CD14-positive monocyte (primary cell): Measurements from ENCODE around the gene TRPV5. TPM values are rescaled to one million over a fixed set of nuclear protein-coding genes. Genes with fewer than 3 reads are reported as not detected.
A peak's percentile ranks its signal among the peaks of the same experiment; 100 is the strongest.

ENCODE experiments used
- DNase-seq, 3 donors: peaks; one replicate each; pipeline ENCODE4 v3.0.0-alpha.2; 2011 to 2022
- H2AFZ ChIP-seq: 2 replicates; pipeline ENCODE4 v1.6.0; 2012; ENCODE audit warnings: mild to moderate bottlenecking, low read depth, low read length, inconsistent platforms; ENCODE audit not compliant: insufficient read depth, poor library complexity, severe bottlenecking
- H3K27ac ChIP-seq, 2 donors: 1 replicate in 1 of 2; 2 replicates in 1 of 2; pipeline ENCODE4 v1.5.1; 2012 to 2013; ENCODE audit warnings: low read length in 2 of 2, control low read depth in 1 of 2, inconsistent platforms in 1 of 2, low read depth in 1 of 2, mild to moderate bottlenecking in 1 of 2
- H3K27me3 ChIP-seq, 2 donors: one replicate each; pipeline versions ENCODE4 v1.6.0 to v1.6.1; 2011 to 2013; ENCODE audit warnings: low read length in 2 of 2; ENCODE audit not compliant: control insufficient read depth in 2 of 2, insufficient read depth in 2 of 2
- H3K36me3 ChIP-seq, 2 donors: replicated peaks in 1 of 2; 1 replicate in 1 of 2; 2 replicates in 1 of 2; pipeline versions ENCODE4 v1.5.1 to v1.6.1; 2012 to 2013; ENCODE audit warnings: low read length in 2 of 2, control low read depth in 1 of 2, inconsistent platforms in 1 of 2, mild to moderate bottlenecking in 1 of 2; ENCODE audit not compliant: insufficient read depth in 2 of 2, control insufficient read depth in 1 of 2
- H3K4me1 ChIP-seq, 2 donors: 1 replicate in 1 of 2; 2 replicates in 1 of 2; pipeline versions ENCODE4 v1.5.1 to v1.6.1; 2012 to 2013; ENCODE audit warnings: low read length in 2 of 2, control low read depth in 1 of 2, inconsistent platforms in 1 of 2, mild to moderate bottlenecking in 1 of 2, moderate library complexity in 1 of 2; ENCODE audit not compliant: insufficient read depth in 2 of 2, control insufficient read depth in 1 of 2
- H3K4me2 ChIP-seq: replicated peaks from 2 replicates; pipeline ENCODE3; 2012; ENCODE audit warnings: low read length, moderate library complexity, mild to moderate bottlenecking; ENCODE audit not compliant: poor library complexity, severe bottlenecking; ENCODE audit errors: extremely low read depth
- H3K4me3 ChIP-seq, 3 experiments: fragments of 200-600 bp in 1 of 3; sonication (generic) in 1 of 3; replicated peaks in 1 of 3; 1 replicate in 2 of 3; 2 replicates in 1 of 3; pipeline ENCODE4 v1.5.1; 2011 to 2013; ENCODE audit warnings: low read length in 3 of 3, mild to moderate bottlenecking in 3 of 3, control low read depth in 2 of 3, low read depth in 2 of 3, inconsistent platforms in 1 of 3, moderate library complexity in 1 of 3
- H3K79me2 ChIP-seq: 2 replicates; pipeline ENCODE4 v1.6.0; 2012; ENCODE audit warnings: mild to moderate bottlenecking, control low read depth, inconsistent platforms, low read length, moderate library complexity; ENCODE audit not compliant: insufficient read depth
- H3K9ac ChIP-seq: 2 replicates; pipeline ENCODE4 v1.6.0; 2017; ENCODE audit warnings: low read length, mild to moderate bottlenecking; ENCODE audit not compliant: insufficient read depth, poor library complexity, severe bottlenecking
- H3K9me3 ChIP-seq, 2 donors: replicated peaks in 1 of 2; 1 replicate in 1 of 2; 2 replicates in 1 of 2; pipeline versions ENCODE4 v1.5.1 to v1.6.1; 2012 to 2013; ENCODE audit warnings: low read length in 2 of 2, control low read depth in 1 of 2; ENCODE audit not compliant: control insufficient read depth in 1 of 2, insufficient read depth in 1 of 2
- H4K20me1 ChIP-seq: 2 replicates; pipeline ENCODE4 v1.6.0; 2012; ENCODE audit warnings: mild to moderate bottlenecking, low read length, control low read depth, moderate library complexity; ENCODE audit not compliant: insufficient read depth
- H3K27ac Mint-ChIP-seq, 7 donors: one replicate each; pipeline ENCODE4 v1.8.0; 2020; ENCODE audit warnings: mild to moderate bottlenecking in 7 of 7, mixed read lengths in 7 of 7, moderate library complexity in 6 of 7, inconsistent platforms in 2 of 7
- H3K27me3 Mint-ChIP-seq, 3 donors: one replicate each; pipeline ENCODE4 v1.8.0; 2021 to 2022; ENCODE audit warnings: low read depth in 3 of 3, mild to moderate bottlenecking in 3 of 3, mixed read lengths in 3 of 3, moderate library complexity in 3 of 3, inconsistent platforms in 1 of 3
- H3K36me3 Mint-ChIP-seq, 2 donors: one replicate each; pipeline ENCODE4 v1.8.0; 2020; ENCODE audit warnings: mixed read lengths in 2 of 2, inconsistent platforms in 1 of 2, mild to moderate bottlenecking in 1 of 2
- H3K4me1 Mint-ChIP-seq: one replicate; pipeline ENCODE4 v1.8.0; 2020; ENCODE audit warnings: mild to moderate bottlenecking, mixed read lengths
- H3K4me3 Mint-ChIP-seq, 2 donors: one replicate each; pipeline ENCODE4 v1.8.0; 2020; ENCODE audit warnings: mild to moderate bottlenecking in 2 of 2, mixed read lengths in 2 of 2, moderate library complexity in 1 of 2
- H3K9me3 Mint-ChIP-seq, 7 donors: one replicate each; pipeline ENCODE4 v1.8.0; 2020 to 2022; ENCODE audit warnings: mixed read lengths in 7 of 7, mild to moderate bottlenecking in 6 of 7, moderate library complexity in 6 of 7, inconsistent platforms in 2 of 7
- WGBS: methylation state at CpG from one replicate; pipeline ENCODE4 v1.1.5; 2013; ENCODE audit warnings: missing lambda C conversion rate; ENCODE audit not compliant: insufficient coverage; 5-methylcytosine and 5-hydroxymethylcytosine counted together
- intact Hi-C, 2 donors: fragments of 100-400 bp; cut with micrococcal nuclease; formaldehyde crosslinking; loops; one replicate each; pipeline versions ENCODE4 v1.15.0 to v1.15.1; 2023
- polyA plus RNA-seq, 3 donors: library from polyadenylated mRNA; depleted of rRNA in 1 of 3; unstranded in 2 of 3; stranded (reverse) in 1 of 3; fragments of 300-500 nt in 2 of 3; fragments of >200 nt in 1 of 3; fragmentation: Illumina TruSeq in 2 of 3; gene quantifications; 1 replicate in 2 of 3; 2 replicates in 1 of 3; pipeline ENCODE4 v1.2.3, GENCODE V29; 2012 to 2021
- TF ChIP-seq, protein P1 (sequence below): fragments of 200-600 bp; IDR thresholded peaks from one replicate; pipeline ENCODE4 v1.8.0; 2022; ENCODE audit warnings: antibody characterized with exemption, mild to moderate bottlenecking

TRPV5 gene
- polyA plus RNA-seq, 3 donors: not detected

DNA sequence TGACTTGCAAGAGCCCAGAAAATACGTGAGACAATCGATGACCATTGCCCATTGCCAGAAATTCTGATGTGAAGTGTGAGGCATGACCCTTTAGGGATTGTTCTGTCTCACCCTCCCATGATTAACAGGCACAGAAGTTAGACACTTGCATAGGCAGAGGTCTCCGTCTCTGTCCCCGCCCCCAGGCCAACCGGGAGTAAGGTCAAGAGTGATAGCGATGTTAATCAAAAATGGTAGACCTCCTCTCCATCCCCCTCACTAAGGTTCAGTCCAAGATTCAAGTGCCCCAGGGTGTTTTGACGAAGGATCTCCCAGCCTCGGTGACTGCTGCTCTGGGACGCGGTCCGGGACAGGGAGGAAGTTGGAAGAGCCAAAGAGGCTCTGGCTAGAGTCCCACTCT lies 25.3 kb downstream of the TRPV5 start:
- Histone ChIP-seq H3K36me3 (no peaks in the 10 kb centered on the region), H3K4me3 (no peak overlapping the region), H3K9ac (no peak overlapping the region), H2AFZ (peak overlapping the region; percentile 54), H3K27ac (peak overlapping the region in 1 of 2 donors; percentile 66), H3K4me2 (peak overlapping the region; percentile 52), H3K9me3 (peaks cover 4 to 8% of the 10 kb centered on the region in 2 donors), H3K4me1 (peaks cover 28 to 33% of the 10 kb centered on the region in 2 donors), H4K20me1 (no peaks in the 10 kb centered on the region), H3K27me3 (no peaks in the 10 kb centered on the region), H3K79me2 (no peaks in the 10 kb centered on the region)
- H3K36me3 Mint-ChIP-seq: no peaks in the 10 kb centered on the region
- TF ChIP-seq, protein P1, sequence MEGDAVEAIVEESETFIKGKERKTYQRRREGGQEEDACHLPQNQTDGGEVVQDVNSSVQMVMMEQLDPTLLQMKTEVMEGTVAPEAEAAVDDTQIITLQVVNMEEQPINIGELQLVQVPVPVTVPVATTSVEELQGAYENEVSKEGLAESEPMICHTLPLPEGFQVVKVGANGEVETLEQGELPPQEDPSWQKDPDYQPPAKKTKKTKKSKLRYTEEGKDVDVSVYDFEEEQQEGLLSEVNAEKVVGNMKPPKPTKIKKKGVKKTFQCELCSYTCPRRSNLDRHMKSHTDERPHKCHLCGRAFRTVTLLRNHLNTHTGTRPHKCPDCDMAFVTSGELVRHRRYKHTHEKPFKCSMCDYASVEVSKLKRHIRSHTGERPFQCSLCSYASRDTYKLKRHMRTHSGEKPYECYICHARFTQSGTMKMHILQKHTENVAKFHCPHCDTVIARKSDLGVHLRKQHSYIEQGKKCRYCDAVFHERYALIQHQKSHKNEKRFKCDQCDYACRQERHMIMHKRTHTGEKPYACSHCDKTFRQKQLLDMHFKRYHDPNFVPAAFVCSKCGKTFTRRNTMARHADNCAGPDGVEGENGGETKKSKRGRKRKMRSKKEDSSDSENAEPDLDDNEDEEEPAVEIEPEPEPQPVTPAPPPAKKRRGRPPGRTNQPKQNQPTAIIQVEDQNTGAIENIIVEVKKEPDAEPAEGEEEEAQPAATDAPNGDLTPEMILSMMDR: no peak
- no peak for DNase-seq
- H3K4me1 Mint-ChIP-seq: peaks cover 31% of the 10 kb centered on the region
- peak overlapping the region in 1 of 2 donors; percentile 65 for H3K4me3 Mint-ChIP-seq
- intact Hi-C loops: no loop called here
- peaks cover 2 to 10% (median 6%) of the 10 kb centered on the region in 7 donors for H3K9me3 Mint-ChIP-seq
- 96% methylated on average over 10 of the region's 11 CpGs for WGBS
- H3K27me3 Mint-ChIP-seq: peaks cover 0 to 4% (median 0%) of the 10 kb centered on the region in 3 donors
- peak overlapping the region in 4 of 7 donors; percentile 9 to 96 (median 88) for H3K27ac Mint-ChIP-seq

DNA sequence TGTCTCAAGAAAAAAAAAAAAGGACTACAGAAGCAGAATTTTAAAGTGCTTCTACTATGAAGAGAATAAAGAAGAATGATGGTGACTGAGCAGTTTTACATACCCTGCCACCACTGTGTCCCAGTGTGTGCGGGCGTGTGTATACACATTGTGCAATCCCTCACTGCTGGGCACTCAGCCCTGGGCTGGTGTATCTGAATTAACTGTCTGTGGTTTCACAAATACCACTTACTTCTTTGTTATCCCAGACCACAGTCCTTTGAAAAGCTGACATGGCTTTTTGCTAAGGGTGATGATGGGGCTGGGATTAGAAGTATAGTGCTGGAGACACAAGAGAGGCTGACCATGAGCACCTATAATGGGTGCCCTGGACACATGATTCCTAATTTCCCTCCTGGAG lies 26.9 kb downstream of the TRPV5 start:
- no CpG with 5 or more reads among the region's 2 CpGs for WGBS
- H3K4me3 Mint-ChIP-seq: no peak overlapping the region
- peaks cover 31% of the 10 kb centered on the region for H3K4me1 Mint-ChIP-seq
- H3K27me3 Mint-ChIP-seq: peaks cover 0 to 1% (median 0%) of the 10 kb centered on the region in 3 donors
- DNase-seq: no peak
- no peak overlapping the region for H3K9ac ChIP-seq
- H3K27ac Mint-ChIP-seq: peak overlapping the region in 2 of 7 donors; percentile 20 to 26
- peaks cover 28 to 33% of the 10 kb centered on the region in 2 donors for H3K4me1 ChIP-seq
- H4K20me1 ChIP-seq: no peaks in the 10 kb centered on the region
- H3K4me2 ChIP-seq: no peak overlapping the region
- no peak overlapping the region for H3K27ac ChIP-seq
- H3K9me3 ChIP-seq: peaks cover 4 to 8% of the 10 kb centered on the region in 2 donors
- no peaks in the 10 kb centered on the region for H3K27me3 ChIP-seq
- H3K36me3 ChIP-seq: no peaks in the 10 kb centered on the region
- peaks cover 2 to 10% (median 6%) of the 10 kb centered on the region in 7 donors for H3K9me3 Mint-ChIP-seq
- no peak overlapping the region for H2AFZ ChIP-seq
- H3K4me3 ChIP-seq: no peak overlapping the region
- intact Hi-C loops: no loop called here
- TF ChIP-seq, protein P1: no peak
- no peaks in the 10 kb centered on the region for H3K36me3 Mint-ChIP-seq
- H3K79me2 ChIP-seq: no peaks in the 10 kb centered on the region
